Measurements from ENCODE around the gene FLT1.

FLT1 gene

GRCh38 chr13:28505543-28506135, 10.7 kb upstream of the FLT1 start:
- H3K9ac ChIP-seq (ENCODE audit: low read length in 5 of 5) = no peak overlapping the region
- H3K4me3 ChIP-seq (ENCODE audit: low read depth in 1 of 5, low read length in 5 of 5) = no peak overlapping the region
- H3K9me3 ChIP-seq (ENCODE audit: control insufficient read depth in 5 of 5, low read length in 5 of 5) = no peaks in the 10 kb centered on the region
- peaks cover 0 to 2% (median 0%) of the 10 kb centered on the region in 5 donors for H3K27me3 ChIP-seq (ENCODE audit: control insufficient read depth in 5 of 5, insufficient read depth in 4 of 5, low read length in 5 of 5)
- H3K36me3 ChIP-seq (ENCODE audit: control insufficient read depth in 5 of 5, insufficient read depth in 5 of 5, low read length in 5 of 5) = no peaks in the 10 kb centered on the region
- peaks cover 0 to 27% (median 1%) of the 10 kb centered on the region in 5 donors for H3K4me1 ChIP-seq (ENCODE audit: control insufficient read depth in 5 of 5, insufficient read depth in 5 of 5, low read length in 5 of 5)
- H3K27ac ChIP-seq (ENCODE audit: low read depth, low read length) = no peak overlapping the region

- Histone ChIP-seq H3K9me3 (ENCODE audit: control insufficient read depth in 5 of 5, low read length in 5 of 5) (no peaks in the 10 kb centered on the region), H3K27me3 (ENCODE audit: control insufficient read depth in 5 of 5, insufficient read depth in 4 of 5, low read length in 5 of 5) (peaks cover 0 to 2% (median 0%) of the 10 kb centered on the region in 5 donors), H3K9ac (ENCODE audit: low read length in 5 of 5) (no peak overlapping the region), H3K36me3 (ENCODE audit: control insufficient read depth in 5 of 5, insufficient read depth in 5 of 5, low read length in 5 of 5) (no peaks in the 10 kb centered on the region), H3K4me3 (ENCODE audit: low read depth in 1 of 5, low read length in 5 of 5) (no peak overlapping the region), H3K27ac (ENCODE audit: low read depth, low read length) (no peak overlapping the region), H3K4me1 (ENCODE audit: control insufficient read depth in 5 of 5, insufficient read depth in 5 of 5, low read length in 5 of 5) (peaks cover 0 to 27% (median 1%) of the 10 kb centered on the region in 5 donors)
Observed at GRCh38 chr13:28503182-28503967, 8.4 kb upstream of the FLT1 start.

- Histone ChIP-seq H3K4me1 (ENCODE audit: control insufficient read depth in 5 of 5, insufficient read depth in 5 of 5, low read length in 5 of 5) (peaks cover 0 to 28% (median 1%) of the 10 kb centered on the region in 5 donors), H3K36me3 (ENCODE audit: control insufficient read depth in 5 of 5, insufficient read depth in 5 of 5, low read length in 5 of 5) (no peaks in the 10 kb centered on the region), H3K27ac (ENCODE audit: low read depth, low read length) (no peak overlapping the region), H3K27me3 (ENCODE audit: control insufficient read depth in 5 of 5, insufficient read depth in 4 of 5, low read length in 5 of 5) (peaks cover 0 to 7% (median 1%) of the 10 kb centered on the region in 5 donors), H3K9me3 (ENCODE audit: control insufficient read depth in 5 of 5, low read length in 5 of 5) (no peaks in the 10 kb centered on the region), H3K9ac (ENCODE audit: low read length in 5 of 5) (no peak overlapping the region), H3K4me3 (ENCODE audit: low read depth in 1 of 5, low read length in 5 of 5) (no peak overlapping the region)
Observed at GRCh38 chr13:28501547-28501946, 6.6 kb upstream of the FLT1 start.

GRCh38 chr13:28499609-28500008, 4.7 kb upstream of the FLT1 start:
- H3K36me3 ChIP-seq (ENCODE audit: control insufficient read depth in 5 of 5, insufficient read depth in 5 of 5, low read length in 5 of 5) = no peaks in the 10 kb centered on the region
- no peak overlapping the region for H3K27ac ChIP-seq (ENCODE audit: low read depth, low read length)
- H3K27me3 ChIP-seq (ENCODE audit: control insufficient read depth in 5 of 5, insufficient read depth in 4 of 5, low read length in 5 of 5) = peaks cover 6 to 19% (median 15%) of the 10 kb centered on the region in 5 donors
- peaks cover 0 to 37% (median 13%) of the 10 kb centered on the region in 5 donors for H3K4me1 ChIP-seq (ENCODE audit: control insufficient read depth in 5 of 5, insufficient read depth in 5 of 5, low read length in 5 of 5)
- H3K9me3 ChIP-seq (ENCODE audit: control insufficient read depth in 5 of 5, low read length in 5 of 5) = no peaks in the 10 kb centered on the region
- no peak overlapping the region for H3K9ac ChIP-seq (ENCODE audit: low read length in 5 of 5)
- no peak overlapping the region for H3K4me3 ChIP-seq (ENCODE audit: low read depth in 1 of 5, low read length in 5 of 5)

GRCh38 chr13:28498481-28499115, 3.7 kb upstream of the FLT1 start:
- H3K36me3 ChIP-seq (ENCODE audit: control insufficient read depth in 5 of 5, insufficient read depth in 5 of 5, low read length in 5 of 5) = no peaks in the 10 kb centered on the region
- H3K9ac ChIP-seq (ENCODE audit: low read length in 5 of 5) = no peak overlapping the region
- H3K4me1 ChIP-seq (ENCODE audit: control insufficient read depth in 5 of 5, insufficient read depth in 5 of 5, low read length in 5 of 5) = peaks cover 0 to 43% (median 23%) of the 10 kb centered on the region in 5 donors
- peaks cover 11 to 28% (median 21%) of the 10 kb centered on the region in 5 donors for H3K27me3 ChIP-seq (ENCODE audit: control insufficient read depth in 5 of 5, insufficient read depth in 4 of 5, low read length in 5 of 5)
- H3K4me3 ChIP-seq (ENCODE audit: low read depth in 1 of 5, low read length in 5 of 5) = no peak overlapping the region
- H3K9me3 ChIP-seq (ENCODE audit: control insufficient read depth in 5 of 5, low read length in 5 of 5) = no peaks in the 10 kb centered on the region
- H3K27ac ChIP-seq (ENCODE audit: low read depth, low read length) = no peak overlapping the region

GRCh38 chr13:28497143-28497876, 2.4 kb upstream of the FLT1 start:
- Histone ChIP-seq H3K27me3 (ENCODE audit: control insufficient read depth in 5 of 5, insufficient read depth in 4 of 5, low read length in 5 of 5) (peaks cover 12 to 41% (median 25%) of the 10 kb centered on the region in 5 donors), H3K4me3 (ENCODE audit: low read depth in 1 of 5, low read length in 5 of 5) (no peak overlapping the region), H3K4me1 (ENCODE audit: control insufficient read depth in 5 of 5, insufficient read depth in 5 of 5, low read length in 5 of 5) (peaks cover 0 to 34% (median 24%) of the 10 kb centered on the region in 5 donors), H3K27ac (ENCODE audit: low read depth, low read length) (no peak overlapping the region), H3K9me3 (ENCODE audit: control insufficient read depth in 5 of 5, low read length in 5 of 5) (no peaks in the 10 kb centered on the region), H3K9ac (ENCODE audit: low read length in 5 of 5) (no peak overlapping the region), H3K36me3 (ENCODE audit: control insufficient read depth in 5 of 5, insufficient read depth in 5 of 5, low read length in 5 of 5) (no peaks in the 10 kb centered on the region)

GRCh38 chr13:28496188-28496564, 1.2 kb upstream of the FLT1 start:
- peak overlapping the region in 2 of 5 donors; percentile 73 to 87 for H3K4me3 ChIP-seq (ENCODE audit: low read depth in 1 of 5, low read length in 5 of 5)
- H3K9ac ChIP-seq (ENCODE audit: low read length in 5 of 5) = no peak overlapping the region
- H3K27me3 ChIP-seq (ENCODE audit: control insufficient read depth in 5 of 5, insufficient read depth in 4 of 5, low read length in 5 of 5) = peaks cover 17 to 47% (median 30%) of the 10 kb centered on the region in 5 donors
- H3K4me1 ChIP-seq (ENCODE audit: control insufficient read depth in 5 of 5, insufficient read depth in 5 of 5, low read length in 5 of 5) = peaks cover 0 to 34% (median 24%) of the 10 kb centered on the region in 5 donors
- H3K9me3 ChIP-seq (ENCODE audit: control insufficient read depth in 5 of 5, low read length in 5 of 5) = no peaks in the 10 kb centered on the region
- H3K36me3 ChIP-seq (ENCODE audit: control insufficient read depth in 5 of 5, insufficient read depth in 5 of 5, low read length in 5 of 5) = no peaks in the 10 kb centered on the region
- no peak overlapping the region for H3K27ac ChIP-seq (ENCODE audit: low read depth, low read length)

GRCh38 chr13:28495538-28496187, 735 bp upstream of the FLT1 start:
- H3K27ac ChIP-seq (ENCODE audit: low read depth, low read length) = peak overlapping the region; percentile 74
- H3K27me3 ChIP-seq (ENCODE audit: control insufficient read depth in 5 of 5, insufficient read depth in 4 of 5, low read length in 5 of 5) = peaks cover 17 to 51% (median 32%) of the 10 kb centered on the region in 5 donors
- peak overlapping the region; percentile 66 to 87 (median 73) for H3K4me3 ChIP-seq (ENCODE audit: low read depth in 1 of 5, low read length in 5 of 5)
- H3K4me1 ChIP-seq (ENCODE audit: control insufficient read depth in 5 of 5, insufficient read depth in 5 of 5, low read length in 5 of 5) = peaks cover 0 to 37% (median 25%) of the 10 kb centered on the region in 5 donors
- no peaks in the 10 kb centered on the region for H3K36me3 ChIP-seq (ENCODE audit: control insufficient read depth in 5 of 5, insufficient read depth in 5 of 5, low read length in 5 of 5)
- H3K9ac ChIP-seq (ENCODE audit: low read length in 5 of 5) = peak overlapping the region in 2 of 5 donors; percentile 13 to 53
- no peaks in the 10 kb centered on the region for H3K9me3 ChIP-seq (ENCODE audit: control insufficient read depth in 5 of 5, low read length in 5 of 5)

GRCh38 chr13:28494504-28494777, 487 bp downstream of the FLT1 start:
- H3K9me3 ChIP-seq (ENCODE audit: control insufficient read depth in 5 of 5, low read length in 5 of 5) = no peaks in the 10 kb centered on the region
- no peaks in the 10 kb centered on the region for H3K36me3 ChIP-seq (ENCODE audit: control insufficient read depth in 5 of 5, insufficient read depth in 5 of 5, low read length in 5 of 5)
- H3K4me1 ChIP-seq (ENCODE audit: control insufficient read depth in 5 of 5, insufficient read depth in 5 of 5, low read length in 5 of 5) = peaks cover 0 to 49% (median 27%) of the 10 kb centered on the region in 5 donors
- peak overlapping the region in 3 of 5 donors; percentile 56 to 80 (median 63) for H3K9ac ChIP-seq (ENCODE audit: low read length in 5 of 5)
- H3K27me3 ChIP-seq (ENCODE audit: control insufficient read depth in 5 of 5, insufficient read depth in 4 of 5, low read length in 5 of 5) = peaks cover 21 to 57% (median 39%) of the 10 kb centered on the region in 5 donors
- H3K4me3 ChIP-seq (ENCODE audit: low read depth in 1 of 5, low read length in 5 of 5) = peak overlapping the region in 4 of 5 donors; percentile 67 to 87 (median 74)
- H3K27ac ChIP-seq (ENCODE audit: low read depth, low read length) = peak overlapping the region; percentile 74
